G401.6 (cell line): ENCODE data around the gene KNDC1.
"Not testable (repeated sequence)": the region's sequence is repeated elsewhere in the genome, so short reads cannot be mapped to it uniquely, and the experiment has no call there.

Source experiments
- FAIRE-seq: peaks from 2 replicates; lab custom pipeline; 2012; peaks lifted over from hg19 to GRCh38; lab: Jason Lieb, UNC

KNDC1 gene

GRCh38 chr10:133159950-133160825 is at the start of gene KNDC1:
Gene KNDC1 (plus strand): TSS chr10:133160219. CDS start chr10:133160468, 249 bp downstream.
- FAIRE-seq = no peak

- no peak for FAIRE-seq
These were observed 49.3 kb upstream of the KNDC1 start for GRCh38 chr10:133110609-133111275.

GRCh38 chr10:133111640-133112039 is 48.4 kb upstream of the KNDC1 start:
- FAIRE-seq = not testable (repeated sequence)

GRCh38 chr10:133113146-133113830 is 46.7 kb upstream of the KNDC1 start:
- FAIRE-seq = no peak

- no peak for FAIRE-seq
These were observed 46.2 kb upstream of the KNDC1 start for GRCh38 chr10:133113847-133114246.

- FAIRE-seq = no peak
These were observed 45.8 kb upstream of the KNDC1 start for GRCh38 chr10:133114251-133114650.

- FAIRE-seq = no peak
These were observed 45.1 kb upstream of the KNDC1 start for GRCh38 chr10:133114726-133115452.

GRCh38 chr10:133115453-133115842 is 44.6 kb upstream of the KNDC1 start:
- FAIRE-seq = no peak

- no peak for FAIRE-seq
These were observed 44.0 kb upstream of the KNDC1 start for GRCh38 chr10:133115976-133116375.

GRCh38 chr10:133116455-133116854 is 43.6 kb upstream of the KNDC1 start:
- no peak for FAIRE-seq

- no peak for FAIRE-seq
These were observed 42.9 kb upstream of the KNDC1 start for GRCh38 chr10:133117036-133117687.

- FAIRE-seq = no peak
These were observed 42.3 kb upstream of the KNDC1 start for GRCh38 chr10:133117688-133118071.

GRCh38 chr10:133121479-133121878 is 38.5 kb upstream of the KNDC1 start:
- no peak for FAIRE-seq

- no peak for FAIRE-seq
These were observed 37.7 kb upstream of the KNDC1 start for GRCh38 chr10:133122171-133122935.

- no peak for FAIRE-seq
These were observed 36.8 kb upstream of the KNDC1 start for GRCh38 chr10:133123050-133123745.

- FAIRE-seq = no peak
These were observed 36.2 kb upstream of the KNDC1 start for GRCh38 chr10:133123746-133124356.

GRCh38 chr10:133124357-133125211 is 35.4 kb upstream of the KNDC1 start:
- no peak for FAIRE-seq

- FAIRE-seq = no peak
These were observed 34.1 kb upstream of the KNDC1 start for GRCh38 chr10:133125901-133126300.
